NB4 (cell line): Measurements from ENCODE around the gene ILK.

Experiments used
- MYC ChIP-seq: IDR thresholded peaks from 2 replicates; pipeline ENCODE4 v1.6.1; 2011; ENCODE audit warnings: low read depth, low read length
- POLR2A ChIP-seq: IDR thresholded peaks from 2 replicates; pipeline ENCODE4 v1.6.1; 2011; ENCODE audit warnings: mild to moderate bottlenecking; ENCODE audit not compliant: insufficient read length; ENCODE audit errors: extremely low read depth
- TF ChIP-seq, protein P1 (sequence below): IDR thresholded peaks from one replicate; pipeline ENCODE4 v1.5.1; 2012; ENCODE audit warnings: low read depth, low read length
- TF ChIP-seq, protein P2 (sequence below): IDR thresholded peaks from 2 replicates; pipeline ENCODE4 v1.6.1; 2011; ENCODE audit warnings: low read depth, low read length

DNA sequence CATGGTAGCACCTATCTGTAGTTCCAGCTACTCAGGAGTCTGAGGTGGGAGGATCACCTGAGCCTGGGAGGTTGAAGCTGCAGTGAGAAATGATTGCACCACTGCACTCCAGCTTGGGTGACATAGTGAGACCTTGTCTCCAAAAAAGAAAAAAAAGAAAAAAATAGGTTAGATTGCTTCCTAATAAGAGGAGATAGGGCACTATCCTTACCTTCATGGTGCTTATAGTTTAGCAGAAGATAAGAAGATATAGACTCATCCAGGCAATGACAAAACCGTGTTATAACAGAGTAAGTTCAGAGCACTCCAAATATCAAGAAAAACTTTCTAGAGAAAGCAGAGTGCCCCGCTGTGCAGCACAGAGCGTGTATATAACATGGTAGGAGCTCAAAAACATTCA is 42.3 kb upstream of the ILK start:
- TF ChIP-seq, protein P1, sequence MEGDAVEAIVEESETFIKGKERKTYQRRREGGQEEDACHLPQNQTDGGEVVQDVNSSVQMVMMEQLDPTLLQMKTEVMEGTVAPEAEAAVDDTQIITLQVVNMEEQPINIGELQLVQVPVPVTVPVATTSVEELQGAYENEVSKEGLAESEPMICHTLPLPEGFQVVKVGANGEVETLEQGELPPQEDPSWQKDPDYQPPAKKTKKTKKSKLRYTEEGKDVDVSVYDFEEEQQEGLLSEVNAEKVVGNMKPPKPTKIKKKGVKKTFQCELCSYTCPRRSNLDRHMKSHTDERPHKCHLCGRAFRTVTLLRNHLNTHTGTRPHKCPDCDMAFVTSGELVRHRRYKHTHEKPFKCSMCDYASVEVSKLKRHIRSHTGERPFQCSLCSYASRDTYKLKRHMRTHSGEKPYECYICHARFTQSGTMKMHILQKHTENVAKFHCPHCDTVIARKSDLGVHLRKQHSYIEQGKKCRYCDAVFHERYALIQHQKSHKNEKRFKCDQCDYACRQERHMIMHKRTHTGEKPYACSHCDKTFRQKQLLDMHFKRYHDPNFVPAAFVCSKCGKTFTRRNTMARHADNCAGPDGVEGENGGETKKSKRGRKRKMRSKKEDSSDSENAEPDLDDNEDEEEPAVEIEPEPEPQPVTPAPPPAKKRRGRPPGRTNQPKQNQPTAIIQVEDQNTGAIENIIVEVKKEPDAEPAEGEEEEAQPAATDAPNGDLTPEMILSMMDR = no peak
- TF ChIP-seq POLR2A (no peak), MYC (no peak)
- TF ChIP-seq, protein P2, sequence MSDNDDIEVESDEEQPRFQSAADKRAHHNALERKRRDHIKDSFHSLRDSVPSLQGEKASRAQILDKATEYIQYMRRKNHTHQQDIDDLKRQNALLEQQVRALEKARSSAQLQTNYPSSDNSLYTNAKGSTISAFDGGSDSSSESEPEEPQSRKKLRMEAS = no peak
